Chondrocyte (in vitro differentiated cells): Measurements from ENCODE around the gene BICD2. TPM values are rescaled to one million over a fixed set of nuclear protein-coding genes. Genes with fewer than 3 reads are reported as not detected.
"Not testable (repeated sequence)": the region's sequence is repeated elsewhere in the genome, so short reads cannot be mapped to it uniquely, and the experiment has no call there.

ENCODE experiments used
- DNase-seq: peaks from one replicate; pipeline ENCODE4 v3.0.0; 2021; ENCODE audit warnings: mixed read lengths, low spot score
- H3K27ac Mint-ChIP-seq: one replicate; pipeline ENCODE4 v1.8.0; 2021; ENCODE audit warnings: mild to moderate bottlenecking, moderate library complexity, mixed read lengths; ENCODE audit not compliant: unreplicated experiment
- H3K27me3 Mint-ChIP-seq: 2 replicates; pipeline ENCODE4 v1.8.0; 2021; ENCODE audit warnings: low read depth, mixed read lengths
- H3K36me3 Mint-ChIP-seq: 2 replicates; pipeline ENCODE4 v1.8.0; 2021; ENCODE audit warnings: low read depth, mixed read lengths
- H3K4me1 Mint-ChIP-seq: 2 replicates; pipeline ENCODE4 v1.8.0; 2021; ENCODE audit warnings: low read depth, mild to moderate bottlenecking, mixed read lengths
- H3K4me3 Mint-ChIP-seq: one replicate; pipeline ENCODE4 v1.8.0; 2021; ENCODE audit warnings: mild to moderate bottlenecking, moderate library complexity, mixed read lengths; ENCODE audit not compliant: unreplicated experiment
- H3K9me3 Mint-ChIP-seq: 2 replicates; pipeline ENCODE4 v1.8.0; 2021; ENCODE audit warnings: low read depth, mixed read lengths
- CTCF ChIP-seq: fragments of 200-600 bp; sonication (generic); IDR thresholded peaks from 2 replicates; pipeline ENCODE4 v1.5.0; 2021; ENCODE audit warnings: antibody characterized with exemption, mild to moderate bottlenecking, moderate library complexity
- total RNA-seq: library from RNA; stranded (reverse); gene quantifications from 3 replicates; pipeline ENCODE4 v1.2.1, GENCODE V29; 2021

Gene BICD2
- total RNA-seq, 1 donor from 2014 or later, result 41.9 TPM

GRCh38 chr9:92770360-92770995 is 5.8 kb upstream of the BICD2 start:
- no peaks in the 10 kb centered on the region for H3K9me3 Mint-ChIP-seq

GRCh38 chr9:92769990-92770359 is 5.3 kb upstream of the BICD2 start:
- no peaks in the 10 kb centered on the region for H3K27me3 Mint-ChIP-seq
- DNase-seq, result no peak
- no peaks in the 10 kb centered on the region for H3K9me3 Mint-ChIP-seq
- H3K27ac Mint-ChIP-seq, result no peak overlapping the region
- no peaks in the 10 kb centered on the region for H3K36me3 Mint-ChIP-seq
- peaks cover 10% of the 10 kb centered on the region for H3K4me1 Mint-ChIP-seq
- no peak overlapping the region for H3K4me3 Mint-ChIP-seq
- TF ChIP-seq CTCF, result no peak

More at GRCh38 chr9:92770360-92770995, 5.8 kb upstream of the BICD2 start:
- DNase-seq, result no peak
- peaks cover 1% of the 10 kb centered on the region for H3K27me3 Mint-ChIP-seq
- H3K4me1 Mint-ChIP-seq, result peaks cover 9% of the 10 kb centered on the region
- H3K4me3 Mint-ChIP-seq, result no peak overlapping the region
- TF ChIP-seq CTCF, result no peak
- no peak overlapping the region for H3K27ac Mint-ChIP-seq
- H3K36me3 Mint-ChIP-seq, result no peaks in the 10 kb centered on the region

- no peak for DNase-seq
- Mint-ChIP-seq H3K27ac (no peak overlapping the region), H3K4me3 (no peak overlapping the region), H3K27me3 (no peaks in the 10 kb centered on the region), H3K36me3 (no peaks in the 10 kb centered on the region), H3K4me1 (peaks cover 10% of the 10 kb centered on the region), H3K9me3 (no peaks in the 10 kb centered on the region)
- TF ChIP-seq CTCF, result no peak
These were observed 4.7 kb upstream of the BICD2 start for GRCh38 chr9:92769286-92769685.

GRCh38 chr9:92768816-92769215 is 4.2 kb upstream of the BICD2 start:
- not testable (repeated sequence) for H3K27me3 Mint-ChIP-seq, H3K4me3 Mint-ChIP-seq, H3K4me1 Mint-ChIP-seq, H3K27ac Mint-ChIP-seq, H3K36me3 Mint-ChIP-seq, DNase-seq, H3K9me3 Mint-ChIP-seq

GRCh38 chr9:92767066-92768054 is 2.7 kb upstream of the BICD2 start:
- no peak overlapping the region for H3K4me3 Mint-ChIP-seq
- peaks cover 23% of the 10 kb centered on the region for H3K4me1 Mint-ChIP-seq

More at GRCh38 chr9:92767066-92768054, 2.7 kb upstream of the BICD2 start:
- TF ChIP-seq CTCF, result no peak
- Mint-ChIP-seq H3K9me3 (no peaks in the 10 kb centered on the region), H3K36me3 (no peaks in the 10 kb centered on the region), H3K27ac (no peak overlapping the region), H3K27me3 (no peaks in the 10 kb centered on the region)
- no peak for DNase-seq
